Ishikawa (cell line): ENCODE results near the gene PJA2.

Source experiments
- CEBPB ChIP-seq: IDR thresholded peaks from 2 replicates; pipeline ENCODE4 v1.6.1; 2012
- CREB1 ChIP-seq: IDR thresholded peaks from 2 replicates; pipeline ENCODE4 v1.6.1; 2012; ENCODE audit warnings: low read depth
- EGR1 ChIP-seq: IDR thresholded peaks from 2 replicates; pipeline ENCODE4 v1.6.1; 2012
- EP300 ChIP-seq: IDR thresholded peaks from 2 replicates; pipeline ENCODE4 v1.6.1; 2012; ENCODE audit warnings: borderline replicate concordance
- FOXM1 ChIP-seq: IDR thresholded peaks from 2 replicates; pipeline ENCODE4 v1.6.1; 2012; ENCODE audit warnings: low read depth, borderline replicate concordance
- MAX ChIP-seq: IDR thresholded peaks from 2 replicates; pipeline ENCODE4 v1.6.1; 2012
- NFIC ChIP-seq: IDR thresholded peaks from 2 replicates; pipeline ENCODE4 v1.6.1; 2012
- RAD21 ChIP-seq: IDR thresholded peaks from 2 replicates; pipeline ENCODE4 v1.6.1; 2012; ENCODE audit warnings: low read depth
- REST ChIP-seq: IDR thresholded peaks from 2 replicates; pipeline ENCODE4 v1.6.1; 2012; ENCODE audit warnings: low read depth, mild to moderate bottlenecking
- TAF1 ChIP-seq: IDR thresholded peaks from 2 replicates; pipeline ENCODE4 v1.6.1; 2012; ENCODE audit warnings: low read depth, mild to moderate bottlenecking
- TCF12 ChIP-seq: IDR thresholded peaks from 2 replicates; pipeline ENCODE4 v1.6.1; 2012; ENCODE audit warnings: low read depth
- TEAD4 ChIP-seq: IDR thresholded peaks from 2 replicates; pipeline ENCODE4 v1.6.1; 2012
- USF1 ChIP-seq: IDR thresholded peaks from 2 replicates; pipeline ENCODE4 v1.6.1; 2012
- YY1 ChIP-seq: IDR thresholded peaks from 2 replicates; pipeline ENCODE4 v1.6.1; 2012; ENCODE audit warnings: low read depth
- ZBTB7A ChIP-seq: IDR thresholded peaks from 2 replicates; pipeline ENCODE4 v1.6.1; 2012; ENCODE audit warnings: low read depth

The PJA2 gene

GRCh38 chr5:109298794-109299193 lies 111.0 kb downstream of the PJA2 start:
- TF ChIP-seq NFIC (no peak), TAF1 (no peak), FOXM1 (no peak), EP300 (no peak), CREB1 (no peak), EGR1 (no peak)

- TF ChIP-seq TCF12 (no peak), CEBPB (no peak), USF1 (no peak), YY1 (no peak), ZBTB7A (no peak), CREB1 (no peak), TEAD4 (no peak), EGR1 (no peak), RAD21 (no peak)
Observed at GRCh38 chr5:109297900-109298299, 111.9 kb downstream of the PJA2 start.

GRCh38 chr5:109291090-109291489 lies 118.7 kb downstream of the PJA2 start:
- TF ChIP-seq NFIC, result no peak
- TF ChIP-seq MAX, result no peak
- TF ChIP-seq FOXM1, result no peak
- TF ChIP-seq CREB1, result no peak
- TF ChIP-seq REST, result no peak
- no peak for TF ChIP-seq TAF1
- TF ChIP-seq USF1, result no peak
- TF ChIP-seq TCF12, result no peak
- TF ChIP-seq RAD21, result no peak
- TF ChIP-seq EGR1, result no peak

- TF ChIP-seq MAX (no peak), EGR1 (no peak), FOXM1 (no peak), TEAD4 (no peak), ZBTB7A (no peak), CREB1 (no peak), YY1 (no peak), USF1 (no peak), CEBPB (no peak), EP300 (no peak), TAF1 (no peak), TCF12 (no peak), RAD21 (no peak), REST (no peak), NFIC (no peak)
Observed at GRCh38 chr5:109290231-109290630, 119.5 kb downstream of the PJA2 start.
